Stimulated activated CD8-positive, alpha-beta memory T cell treated with anti-CD3 and anti-CD28 coated beads, Interleukin-7, amount 100 ng/mL, for 1 hour (primary cell): Measurements from ENCODE around the gene RYR2.
"Not testable (repeated sequence)": the region's sequence is repeated elsewhere in the genome, so short reads cannot be mapped to it uniquely, and the experiment has no call there.

Experiments used
- DNase-seq, 2 donors: peaks; one replicate each; pipeline ENCODE4 v3.0.0-alpha.2; 2020; ENCODE audit warnings: low read depth in 2 of 2

The RYR2 gene

DNA sequence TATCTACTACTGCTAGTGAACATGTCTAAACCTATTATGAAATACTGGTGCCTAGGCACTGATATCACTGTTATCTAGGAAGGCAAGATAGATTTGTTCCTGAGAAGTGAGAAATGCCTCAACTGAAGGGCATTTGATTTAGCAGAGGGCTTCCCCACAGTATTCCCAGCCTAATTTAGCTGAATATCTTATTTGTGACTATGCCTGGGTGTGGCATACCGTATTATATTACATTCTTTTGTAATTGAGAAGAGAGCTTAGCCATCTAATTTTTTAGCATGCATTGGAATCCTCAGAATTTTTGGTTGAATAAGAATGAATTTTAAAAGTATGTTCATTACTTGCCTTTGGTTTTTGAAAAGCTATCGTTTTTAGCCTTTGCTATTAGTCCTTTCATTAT is 749.6 kb downstream of the RYR2 start:
- DNase-seq: no peak

DNA sequence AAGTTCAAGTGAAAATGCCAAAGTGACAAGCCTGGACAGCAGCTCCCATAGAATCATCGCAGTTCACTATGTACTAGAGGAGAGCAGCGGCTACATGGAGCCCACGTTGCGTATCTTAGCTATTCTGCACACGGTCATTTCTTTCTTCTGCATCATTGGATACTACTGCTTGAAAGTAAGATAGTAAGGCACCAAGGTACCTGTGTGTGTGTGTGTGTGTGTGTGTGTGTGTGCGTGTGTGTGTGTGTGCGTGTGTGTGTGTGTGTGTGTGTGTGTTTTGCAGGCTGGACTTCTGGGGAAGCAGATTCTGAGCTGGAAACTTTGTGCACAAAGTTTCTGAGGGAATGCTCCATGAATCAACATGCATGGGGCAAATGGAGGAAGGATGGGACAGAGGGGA is 750.2 kb downstream of the RYR2 start:
- DNase-seq: no peak

DNA sequence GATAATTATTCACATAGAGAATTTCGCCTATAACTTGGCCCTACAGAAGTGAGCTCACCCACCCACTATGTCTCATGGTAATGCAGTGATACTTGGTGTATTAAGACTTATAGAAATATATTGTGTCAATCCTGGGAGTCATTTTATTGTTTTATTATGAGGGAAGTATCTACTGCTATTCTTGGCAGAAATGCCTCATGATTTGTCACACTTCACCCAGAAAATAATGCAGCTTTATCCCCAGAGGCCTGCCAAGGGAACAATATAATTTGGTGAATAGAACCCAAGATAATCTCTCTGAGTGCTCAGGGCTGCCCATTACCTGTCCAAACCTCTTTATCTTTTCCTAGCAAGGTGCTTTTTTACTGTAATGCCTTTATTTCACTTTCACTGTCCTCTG is 750.7 kb downstream of the RYR2 start:
- DNase-seq: no peak

DNA sequence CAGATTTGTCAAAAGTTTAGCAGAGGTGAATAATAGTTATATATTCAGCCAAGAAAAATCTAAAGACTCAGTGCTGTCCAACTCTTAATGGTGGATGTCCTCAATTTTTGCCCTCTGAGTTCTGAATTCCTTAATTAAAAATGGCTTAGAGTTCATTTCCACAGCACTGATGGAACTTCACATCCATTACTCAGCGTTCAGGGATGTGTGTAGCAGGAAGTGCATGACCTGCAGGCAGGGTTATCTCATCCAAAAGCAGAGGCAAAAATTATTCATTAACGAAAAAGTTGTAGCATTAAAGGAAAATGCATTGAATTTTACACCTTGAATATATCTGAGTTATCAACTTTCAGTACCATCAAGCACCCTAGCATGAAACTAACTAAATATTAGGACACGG is 752.1 kb downstream of the RYR2 start:
- DNase-seq: no peak

DNA sequence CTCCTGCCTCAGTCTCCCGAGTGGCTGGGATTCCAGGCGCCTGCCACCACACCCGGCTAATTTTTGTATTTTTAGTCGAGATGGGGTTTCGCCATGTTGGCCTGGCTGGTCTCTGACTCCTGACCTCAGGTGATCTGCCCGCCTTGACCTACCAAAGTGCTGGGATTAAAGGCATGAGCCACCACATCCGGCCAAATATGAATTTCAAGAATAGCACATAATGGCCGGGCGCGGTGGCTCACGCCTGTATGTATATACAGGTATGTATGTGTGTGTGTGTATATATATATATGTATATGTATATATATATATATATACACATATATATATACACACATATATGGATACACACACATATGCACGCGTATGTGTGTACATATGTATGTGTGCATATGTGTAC is 753.6 kb downstream of the RYR2 start:
- no peak for DNase-seq

DNA sequence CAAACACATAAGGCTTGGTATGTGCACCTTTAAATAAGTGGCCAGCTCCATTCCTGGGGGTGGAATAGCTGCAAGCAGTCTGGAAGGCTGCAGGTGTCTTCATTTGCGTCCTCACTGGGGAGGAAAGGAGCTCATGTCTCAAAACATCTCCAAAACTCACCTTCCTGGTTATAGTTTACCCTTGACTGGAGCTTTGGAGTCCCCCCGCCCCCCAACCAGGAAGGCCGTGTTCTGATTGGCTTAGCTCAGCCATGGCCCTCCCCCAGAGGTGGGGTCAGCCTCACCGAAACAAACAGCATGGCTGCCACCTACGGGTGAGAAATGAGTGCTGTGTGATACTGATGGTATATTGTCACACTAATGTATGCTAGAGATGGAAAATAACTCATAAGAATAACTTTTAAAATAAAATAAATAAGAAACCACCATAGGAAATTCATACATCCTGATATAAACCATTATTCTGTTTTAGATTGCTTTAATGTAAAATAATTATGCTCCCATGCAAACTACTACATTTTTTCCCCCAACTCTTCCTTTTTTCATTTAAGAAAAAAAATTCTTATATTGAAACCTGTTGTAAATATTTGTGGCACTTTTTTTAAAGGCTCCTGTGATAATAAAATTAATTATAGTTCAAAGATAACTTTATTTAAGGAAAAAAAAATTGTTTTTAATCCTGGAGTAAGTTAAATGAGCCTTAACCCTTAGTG is 757.9 kb downstream of the RYR2 start:
- DNase-seq: peak in 1 of 2 donors; percentile 1

DNA sequence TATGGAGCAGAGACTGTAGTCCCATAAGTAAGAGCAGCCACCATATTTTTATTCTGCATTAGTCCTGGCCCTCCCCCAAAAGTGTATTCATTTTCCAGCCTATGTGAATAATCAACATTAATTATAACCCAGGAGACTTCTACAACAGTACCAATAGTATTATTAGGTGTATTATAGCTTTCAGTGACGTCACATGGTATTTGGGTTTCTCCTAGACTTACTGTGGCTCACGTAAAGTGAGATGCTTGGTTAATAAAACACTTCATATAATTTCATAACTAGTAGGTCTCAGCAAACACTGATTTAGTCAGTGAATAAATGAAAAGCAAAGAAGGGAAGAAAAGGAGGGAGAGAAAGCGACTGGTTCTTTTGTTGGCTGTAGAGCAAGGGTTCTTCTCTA is 762.5 kb downstream of the RYR2 start:
- DNase-seq: no peak

DNA sequence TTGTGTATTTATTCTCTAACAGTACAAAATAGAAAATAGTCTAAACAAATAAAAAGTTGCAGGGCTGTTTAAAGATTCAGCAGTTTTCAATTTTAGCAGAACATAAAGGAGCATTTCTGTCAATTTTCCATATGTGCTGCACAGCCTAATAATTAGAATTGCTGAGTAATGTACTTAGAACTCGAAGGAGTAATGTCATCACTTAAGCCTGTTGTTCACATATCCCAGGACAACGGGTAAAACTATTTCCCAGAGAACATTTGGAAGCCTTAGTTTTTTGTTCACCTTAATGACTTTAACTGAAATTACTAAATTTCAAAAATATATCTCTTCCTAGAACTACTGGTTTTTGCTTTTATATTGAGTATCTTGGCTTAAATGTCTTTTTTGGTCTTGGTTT is 767.1 kb downstream of the RYR2 start:
- DNase-seq: no peak

DNA sequence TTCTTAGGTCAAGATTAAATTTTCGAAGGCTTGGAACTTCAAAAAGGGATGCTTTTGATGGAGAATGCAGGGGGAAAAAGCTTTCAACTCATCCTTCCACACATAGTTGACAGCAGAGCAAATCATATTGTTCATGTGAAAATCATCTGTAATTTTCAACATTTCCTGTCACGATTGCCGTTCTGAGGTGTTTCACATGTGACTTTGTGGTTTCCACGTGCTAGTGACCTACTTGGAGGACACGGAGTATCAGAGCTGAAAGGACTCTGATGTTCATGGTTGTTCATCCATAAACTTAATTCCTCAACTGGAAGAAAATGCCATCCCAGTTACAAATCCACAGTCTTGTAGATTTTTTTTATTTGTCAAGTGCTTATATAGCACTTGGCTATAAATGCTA is 769.6 kb downstream of the RYR2 start:
- no peak for DNase-seq

DNA sequence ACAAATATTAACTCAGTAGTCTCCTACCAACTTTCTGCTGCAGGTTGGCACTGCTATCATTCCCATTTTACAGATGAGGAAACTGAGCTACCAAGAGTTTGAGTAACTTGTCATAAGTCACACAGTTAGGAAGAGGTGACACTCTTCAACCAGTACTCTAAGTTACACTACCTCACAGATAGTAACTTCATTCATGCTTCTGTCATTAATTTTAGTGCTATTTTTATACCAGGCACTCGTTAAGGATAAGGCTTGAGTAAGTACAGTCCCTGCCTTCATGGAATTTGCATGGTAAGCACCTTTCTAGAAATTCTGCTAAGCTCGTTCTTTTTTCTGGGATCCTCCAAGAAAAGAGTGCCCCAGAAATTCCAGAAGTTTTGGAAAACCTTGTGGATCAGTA is 770.1 kb downstream of the RYR2 start:
- no peak for DNase-seq

DNA sequence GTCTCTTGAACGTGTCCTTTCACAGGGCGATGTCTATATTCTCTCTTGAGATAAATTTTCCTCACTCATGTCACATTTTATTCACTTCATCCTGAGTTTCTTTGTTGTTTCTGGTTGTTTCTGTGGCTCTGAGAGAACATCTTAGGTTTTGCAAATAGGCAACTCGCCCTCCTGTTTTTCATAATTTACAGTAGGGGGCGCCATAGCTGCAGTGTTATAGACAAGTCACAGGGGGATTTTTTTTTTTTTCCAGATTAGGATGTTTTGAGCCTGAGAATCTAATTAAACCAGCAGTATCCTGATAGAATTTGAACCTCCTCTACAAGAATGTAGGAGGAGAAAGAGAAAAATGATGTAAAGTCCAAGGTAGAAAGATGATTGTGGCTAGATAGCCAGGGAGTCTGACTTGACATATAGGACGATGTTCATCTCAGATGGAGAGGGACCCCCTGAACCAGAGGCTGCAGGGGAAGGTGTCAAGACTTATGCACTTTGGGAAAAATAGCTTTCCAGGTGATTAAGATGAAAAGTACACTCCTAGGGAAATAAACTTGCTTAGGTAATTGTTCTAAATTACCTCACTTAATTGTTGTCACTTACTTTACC is 772.4 kb downstream of the RYR2 start:
- DNase-seq: no peak

DNA sequence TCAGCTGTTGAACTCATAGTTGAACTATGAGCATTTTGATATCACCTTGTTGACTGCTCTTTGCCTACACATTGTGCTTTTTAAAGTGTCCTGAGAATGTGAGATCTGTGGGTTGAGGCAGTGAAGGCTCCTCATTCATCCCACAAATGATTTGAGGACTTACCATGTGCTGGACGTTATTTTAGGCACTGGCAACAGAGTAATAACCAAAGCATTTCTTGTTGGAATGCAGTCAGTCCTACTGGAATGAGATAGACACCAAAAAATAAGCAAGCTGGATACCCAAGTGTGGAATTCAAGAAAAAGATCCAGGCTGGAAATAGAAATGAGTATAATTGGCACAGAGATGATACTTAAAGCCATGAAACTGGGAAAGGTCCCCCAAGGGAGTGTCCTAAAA is 775.3 kb downstream of the RYR2 start:
- DNase-seq: no peak

DNA sequence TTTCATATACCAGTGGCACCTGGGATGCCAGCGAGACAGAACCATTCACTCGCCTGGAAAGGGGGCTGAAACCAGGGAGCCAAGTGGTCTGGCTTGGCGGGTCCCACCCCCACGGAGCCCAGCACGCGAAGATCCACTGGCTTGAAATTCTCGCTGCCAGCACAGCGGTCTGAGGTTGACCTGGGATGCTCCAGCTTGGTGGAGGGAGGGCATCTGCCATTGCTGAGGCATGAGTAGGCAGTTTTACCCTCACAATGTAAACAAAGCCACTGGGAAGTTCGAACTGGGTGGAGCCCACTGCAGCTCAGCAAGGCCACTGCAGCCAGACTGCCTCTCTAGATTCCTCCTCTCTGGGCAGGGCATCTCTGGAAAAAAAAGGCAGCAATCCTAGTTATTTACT is 778.6 kb downstream of the RYR2 start:
- DNase-seq: not testable (repeated sequence)

DNA sequence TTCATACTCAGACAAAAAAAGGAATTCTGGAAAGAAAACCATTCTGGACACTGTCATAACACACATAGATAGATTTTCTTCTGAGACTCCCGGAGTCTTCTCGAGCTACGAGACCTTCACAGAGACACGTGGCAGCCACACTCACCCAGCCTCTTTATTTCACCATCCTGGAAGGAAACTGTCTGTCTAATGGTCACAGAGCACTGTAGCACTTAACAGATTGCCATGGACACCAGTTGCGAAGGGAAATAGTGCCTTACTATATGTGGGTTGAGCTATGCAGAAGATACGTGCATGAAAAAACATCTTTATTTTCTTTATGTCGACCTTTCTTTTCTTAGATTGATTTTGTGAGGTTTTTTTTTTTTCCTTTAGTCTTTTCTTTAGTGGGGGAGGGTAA is 790.9 kb downstream of the RYR2 start:
- no peak for DNase-seq

DNA sequence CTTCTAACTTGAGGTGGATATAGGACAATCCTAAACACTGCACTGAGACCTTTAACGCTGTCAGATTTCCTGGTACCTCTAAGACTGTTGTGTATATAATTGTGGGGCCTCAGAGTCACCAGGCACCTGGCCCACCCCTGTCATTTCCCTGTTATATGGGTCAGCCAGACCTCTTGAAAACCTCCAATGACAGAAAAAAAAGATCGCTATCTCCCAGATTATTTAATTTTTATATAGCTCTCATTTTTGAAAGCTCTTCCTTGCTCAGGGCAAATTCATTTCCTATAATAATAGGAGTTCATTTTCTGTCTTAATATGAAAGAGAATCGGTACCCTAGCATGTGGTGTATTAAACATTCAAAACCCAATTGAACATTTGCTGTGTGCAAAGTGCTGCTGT is 792.1 kb downstream of the RYR2 start:
- DNase-seq: no peak

DNA sequence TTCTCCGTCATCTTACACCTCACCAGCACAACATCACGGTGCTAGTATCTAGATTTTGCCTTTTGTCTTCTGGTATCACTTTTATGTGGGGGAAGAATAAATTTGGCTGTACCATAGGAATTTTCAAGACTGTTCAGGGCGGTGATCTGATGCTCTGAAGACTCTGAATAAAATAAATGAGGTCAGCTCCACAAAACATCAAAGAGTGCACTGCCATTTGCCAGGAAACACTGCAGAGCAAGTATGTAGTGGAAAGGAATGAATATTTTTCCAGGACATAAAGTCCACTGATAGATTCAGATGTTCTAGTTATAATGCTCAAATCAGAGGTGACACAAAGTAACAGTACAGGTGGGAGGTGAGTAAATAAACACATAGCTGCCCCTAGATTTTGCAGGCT is 792.5 kb downstream of the RYR2 start:
- DNase-seq: no peak

DNA sequence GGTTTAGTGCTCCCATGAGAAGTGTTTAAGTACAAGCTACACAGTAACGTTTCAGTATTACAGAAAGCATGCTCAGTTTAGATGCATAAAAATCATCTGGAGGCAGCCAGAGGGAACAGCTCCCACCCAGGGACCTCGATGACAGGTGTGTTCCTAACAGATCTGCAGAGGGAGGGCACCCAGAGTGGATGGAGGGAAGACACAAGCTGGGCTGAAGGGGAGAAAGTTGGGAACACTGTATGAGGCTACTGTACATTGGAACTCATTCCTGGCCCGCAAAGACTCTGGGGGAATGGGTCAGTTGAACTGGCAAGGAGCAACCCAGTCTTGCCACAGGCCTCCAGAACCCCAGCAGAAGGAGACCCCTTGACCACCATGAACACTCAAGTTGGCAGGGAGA is 796.3 kb downstream of the RYR2 start:
- no peak for DNase-seq

DNA sequence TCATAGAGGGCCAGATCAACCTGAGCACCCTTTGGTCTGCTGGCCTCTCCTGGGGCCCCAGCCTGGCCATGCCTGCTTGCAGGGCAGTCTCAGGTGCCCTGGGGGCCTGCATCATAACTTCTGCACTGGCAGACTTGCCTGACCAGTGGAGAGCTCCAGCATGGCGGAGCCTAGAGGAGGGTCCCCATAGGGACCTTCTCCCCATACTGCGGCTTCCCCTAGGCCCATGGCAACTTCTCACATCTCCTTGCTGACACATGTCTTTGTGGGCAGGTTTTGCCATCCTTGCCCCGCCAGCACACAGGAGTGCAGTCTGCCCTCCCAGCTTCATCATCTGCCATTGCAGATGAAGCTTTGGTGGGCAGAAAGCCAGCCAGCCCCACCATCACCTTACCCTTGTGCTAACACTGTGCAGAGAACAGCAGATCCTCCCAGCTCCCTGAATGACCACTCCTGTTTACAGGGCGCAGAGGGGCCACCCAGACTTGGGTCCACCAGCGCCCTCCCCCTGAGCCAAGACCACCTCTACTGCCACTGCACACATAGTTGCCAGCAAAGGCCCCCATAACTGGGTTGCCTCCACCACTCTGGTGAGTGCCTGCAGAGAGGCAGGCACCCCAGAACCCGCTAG is 797.0 kb downstream of the RYR2 start:
- no peak for DNase-seq

DNA sequence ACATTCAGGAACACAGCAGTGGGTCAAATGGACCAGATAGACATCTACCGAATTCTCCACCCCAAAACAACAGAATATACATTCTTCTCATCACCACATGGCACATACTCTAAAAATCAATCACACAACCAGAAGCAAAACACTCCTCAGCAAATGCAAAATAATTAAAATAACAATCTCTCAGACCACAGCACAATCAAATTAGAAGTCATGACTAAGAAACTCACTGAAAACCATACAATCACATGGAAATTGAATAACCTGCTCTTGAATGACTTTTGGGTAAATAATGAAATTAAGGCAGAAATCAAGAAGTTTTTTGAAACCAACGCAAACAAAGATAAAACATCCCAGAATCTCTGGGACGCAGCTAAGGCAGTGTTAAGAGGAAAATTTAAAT is 799.5 kb downstream of the RYR2 start:
- DNase-seq: no peak

DNA sequence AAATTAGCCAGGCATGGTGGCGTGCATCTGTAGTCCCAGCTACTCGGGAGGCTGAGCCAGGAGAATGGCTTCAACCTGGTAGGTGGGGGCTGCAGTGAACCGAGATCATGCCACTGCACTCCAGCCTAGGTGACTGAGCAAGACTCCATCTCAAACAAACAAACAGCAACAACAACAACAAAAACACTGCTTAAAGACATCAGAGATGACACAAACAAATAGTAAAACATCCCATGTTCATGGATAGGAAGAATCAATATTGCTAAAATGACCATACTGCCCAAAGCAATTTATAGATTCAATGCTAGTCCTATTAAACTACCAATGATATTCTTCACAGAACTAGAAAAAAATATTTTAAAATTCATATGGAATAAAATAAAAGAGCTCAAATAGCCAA is 801.5 kb downstream of the RYR2 start:
- not testable (repeated sequence) for DNase-seq

DNA sequence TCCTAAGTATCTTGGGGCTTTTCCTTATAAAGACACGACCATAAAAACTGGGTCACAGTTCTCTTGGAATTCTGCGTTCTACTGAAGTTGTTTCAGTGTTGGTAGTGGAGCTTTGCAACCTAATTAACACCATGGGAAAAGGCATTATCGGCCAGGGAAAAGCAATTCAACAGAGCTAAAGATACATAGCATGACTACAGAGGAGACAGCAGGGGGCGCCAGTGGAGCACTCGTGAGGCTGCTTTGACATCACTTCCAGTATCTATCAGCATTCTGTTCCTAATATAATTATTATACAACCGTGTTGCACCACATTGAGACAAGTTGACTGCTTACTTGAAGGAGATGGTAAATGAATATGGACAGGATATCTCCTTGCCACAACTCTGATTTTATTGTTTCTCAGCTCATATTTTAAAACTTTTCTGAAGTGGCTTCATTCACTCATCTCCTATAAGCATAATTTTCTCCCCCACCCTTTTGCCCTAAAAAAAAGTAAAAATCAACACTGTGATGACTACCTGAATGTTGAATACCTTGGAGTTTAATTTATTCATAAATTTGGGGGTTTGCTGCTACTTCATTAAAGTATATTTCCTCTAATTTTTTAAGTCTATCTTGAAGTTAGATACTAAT is 809.3 kb downstream of the RYR2 start:
- DNase-seq: no peak

DNA sequence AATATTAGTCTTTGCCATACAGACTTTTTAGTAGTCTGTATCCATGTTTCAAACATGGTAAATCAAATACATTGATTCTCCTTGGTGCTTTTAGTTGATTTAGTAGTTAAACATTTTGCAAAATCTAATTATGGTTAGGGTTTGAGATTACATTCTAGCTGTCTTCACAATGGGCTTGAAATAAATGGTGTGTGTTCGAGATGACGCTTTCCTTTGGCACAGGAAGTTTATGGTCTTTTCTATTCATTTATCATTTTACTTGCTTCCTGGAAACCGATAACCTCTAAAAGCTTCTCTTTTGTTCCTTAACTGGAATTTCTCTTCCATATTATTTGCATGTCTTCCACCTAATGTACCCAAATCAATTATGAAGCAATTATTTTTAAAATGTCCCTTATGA is 810.4 kb downstream of the RYR2 start:
- DNase-seq: no peak

DNA sequence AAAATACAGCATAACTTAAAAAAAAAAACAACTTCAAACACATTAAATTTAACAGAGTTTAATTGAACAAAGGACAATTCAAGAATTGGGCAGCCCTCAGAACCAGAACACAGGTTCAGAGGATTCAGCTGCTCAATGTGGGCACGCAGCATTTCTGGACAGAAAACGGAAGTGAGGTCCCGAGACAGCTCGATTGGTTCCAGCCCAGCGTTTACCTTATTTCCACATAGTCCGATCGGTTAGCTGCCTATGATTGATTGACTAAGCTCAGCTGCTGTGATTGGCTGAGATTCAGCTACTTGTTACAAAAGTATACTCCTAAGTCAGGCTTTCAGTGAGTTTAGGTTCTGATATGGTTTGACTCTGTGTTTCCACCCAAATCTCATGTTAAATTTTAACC is 815.5 kb downstream of the RYR2 start:
- DNase-seq: no peak
